PC-3 (cell line): ENCODE data around the gene HAPLN3. TPM values are rescaled to one million over a fixed set of nuclear protein-coding genes. Genes with fewer than 3 reads are reported as not detected.

Source experiments
- ATAC-seq: fragments of 200-7000 bp; cut with Tn5 transposase; 2 replicates; pipeline ENCODE4 v1.9.1; 2020; ENCODE audit warnings: mild to moderate bottlenecking, moderate library complexity
- BruUV-seq: library from RNA; stranded (reverse); fragments of 400-500 nt; replicated peaks from 2 replicates; lab custom pipeline; 2021; lab: Mats Ljungman, UMichigan
- CTCF ChIA-PET: fragments of 300-600 bp; sonication (Branson Sonifier 250); formaldehyde crosslinking; loops from one replicate; lab custom pipeline; 2022; ENCODE audit warnings: antibody characterized with exemption; lab: Charles Lee
- POLR2A ChIA-PET: fragments of 300-600 bp; sonication (Branson Sonifier 250); formaldehyde crosslinking; loops from one replicate; lab custom pipeline; 2022; ENCODE audit warnings: antibody characterized with exemption; ENCODE audit not compliant: unreplicated experiment; lab: Charles Lee
- DNase-seq: peaks from one replicate; pipeline ENCODE4 v3.0.0-alpha.2; 2015
- H2AFZ ChIP-seq: fragments of 300-600 bp; sonication (generic); 2 replicates; pipeline ENCODE4 v1.6.0; 2016; ENCODE audit warnings: antibody characterized with exemption, low read length
- H3F3A ChIP-seq: fragments of 300-600 bp; sonication (generic); one replicate; pipeline ENCODE4 v1.6.0; 2017; ENCODE audit warnings: antibody characterized with exemption, low read length, control low read depth, mild to moderate bottlenecking; ENCODE audit not compliant: unreplicated experiment
- H3K27ac ChIP-seq: fragments of 300-600 bp; sonication (generic); 2 replicates; pipeline ENCODE4 v1.5.1; 2016; ENCODE audit warnings: mild to moderate bottlenecking, low read length
- H3K27me3 ChIP-seq: fragments of 300-600 bp; sonication (generic); 2 replicates; pipeline ENCODE4 v1.6.1; 2016; ENCODE audit warnings: low read length, mixed read lengths
- H3K36me3 ChIP-seq: fragments of 300-600 bp; sonication (generic); 2 replicates; pipeline ENCODE4 v1.6.1; 2016; ENCODE audit warnings: low read depth, mixed run types, low read length, mixed read lengths
- H3K4me1 ChIP-seq: fragments of 300-600 bp; sonication (generic); 2 replicates; pipeline ENCODE4 v1.5.1; 2016; ENCODE audit warnings: low read length; ENCODE audit not compliant: insufficient read depth
- H3K4me2 ChIP-seq: fragments of 300-600 bp; sonication (generic); 2 replicates; pipeline ENCODE4 v1.6.0; 2016; ENCODE audit warnings: low read length
- H3K4me3 ChIP-seq: fragments of 300-600 bp; sonication (generic); 2 replicates; pipeline ENCODE4 v1.5.1; 2016; ENCODE audit warnings: mild to moderate bottlenecking, low read length, mixed read lengths
- H3K79me2 ChIP-seq: fragments of 300-600 bp; sonication (generic); 2 replicates; pipeline ENCODE4 v1.6.1; 2017; ENCODE audit warnings: low read length, mixed read lengths
- H3K9ac ChIP-seq: fragments of 300-600 bp; sonication (generic); 2 replicates; pipeline ENCODE4 v1.6.0; 2016; ENCODE audit warnings: mild to moderate bottlenecking, low read length
- H3K9me2 ChIP-seq: fragments of 300-600 bp; sonication (generic); replicated peaks from 2 replicates; pipeline ENCODE4 v1.6.1; 2016; ENCODE audit warnings: mixed run types, low read length, mixed read lengths
- H3K9me3 ChIP-seq: fragments of 300-600 bp; sonication (generic); 2 replicates; pipeline ENCODE4 v1.6.1; 2016; ENCODE audit warnings: low read length, mixed read lengths
- H4K20me1 ChIP-seq: fragments of 300-600 bp; sonication (generic); 2 replicates; pipeline ENCODE4 v1.6.1; 2016; ENCODE audit warnings: low read length, mixed read lengths
- EZH2 ChIP-seq: fragments of 300-600 bp; sonication (generic); IDR thresholded peaks from one replicate; pipeline ENCODE4 v1.6.1; 2017; ENCODE audit warnings: antibody characterized with exemption, mild to moderate bottlenecking, low read length; ENCODE audit not compliant: unreplicated experiment
- EZH2phosphoT487 ChIP-seq: fragments of 300-600 bp; sonication (generic); IDR thresholded peaks from 2 replicates; pipeline ENCODE4 v1.6.1; 2018; ENCODE audit warnings: mild to moderate bottlenecking, antibody characterized with exemption, low read length, borderline replicate concordance
- intact Hi-C: fragments of 100-400 bp; cut with micrococcal nuclease; formaldehyde crosslinking; loops from 2 replicates; pipeline ENCODE4 v1.9.0; 2023
- total RNA-seq: library from RNA; depleted of rRNA; stranded (reverse); fragments of >200 nt; gene quantifications from 2 replicates; pipeline ENCODE4 v1.2.3, GENCODE V29; 2014
- TF ChIP-seq, protein P1 (sequence below): fragments of 300-600 bp; sonication (generic); conservative IDR thresholded peaks from 2 replicates; pipeline ENCODE4 v1.5.1; 2017; ENCODE audit warnings: antibody characterized with exemption, low read depth, mild to moderate bottlenecking, low read length

Gene HAPLN3
- total RNA-seq, 1 experiment from 2014 or later = 1.1 TPM

DNA sequence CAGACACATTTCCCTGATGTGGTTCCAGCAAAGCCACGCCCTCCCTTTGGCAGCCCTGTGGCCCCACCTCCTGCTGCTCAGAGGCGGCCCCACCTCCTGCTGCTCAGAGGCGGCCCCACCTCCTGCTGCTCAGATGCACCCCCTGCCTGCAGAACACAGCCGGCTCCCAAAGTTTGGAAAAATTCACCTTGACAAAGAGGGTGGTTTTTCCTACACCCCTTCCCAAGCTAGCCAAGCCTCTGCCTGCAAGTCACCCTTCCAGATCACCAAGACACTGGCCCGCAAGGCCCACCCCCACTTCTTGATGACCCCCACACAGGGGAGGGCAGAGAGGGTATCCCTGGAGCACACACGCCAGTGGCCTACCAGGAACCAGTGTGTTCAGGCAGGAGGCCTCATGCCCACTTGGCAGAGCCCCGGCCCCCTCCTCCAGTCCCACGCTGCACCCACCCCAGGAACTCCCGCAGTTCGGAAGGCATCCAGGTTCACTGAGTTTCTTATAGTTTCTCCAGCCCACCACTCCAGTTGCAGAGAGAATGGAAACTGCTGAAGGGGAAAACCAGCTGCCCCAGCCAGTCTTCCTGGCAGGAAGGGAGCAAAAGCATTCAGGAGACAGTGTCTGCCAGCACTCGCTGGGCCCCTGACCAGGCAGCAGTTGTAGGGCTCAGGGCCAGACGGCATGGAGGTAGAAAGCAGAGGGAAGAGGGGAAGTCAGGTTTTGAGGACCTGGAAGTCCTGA, 2.3 kb upstream of the HAPLN3 start:
- Histone ChIP-seq H2AFZ (no peak overlapping the region), H3K4me3 (no peak overlapping the region), H3K36me3 (no peaks in the 10 kb centered on the region), H3K9me2 (no peaks in the 10 kb centered on the region), H3K9ac (no peak overlapping the region), H4K20me1 (no peaks in the 10 kb centered on the region), H3K4me1 (peaks cover 15% of the 10 kb centered on the region), H3K27ac (no peak overlapping the region), H3K9me3 (no peaks in the 10 kb centered on the region), H3K27me3 (no peaks in the 10 kb centered on the region), H3F3A (no peaks in the 10 kb centered on the region), H3K79me2 (no peaks in the 10 kb centered on the region), H3K4me2 (no peak overlapping the region)
- ATAC-seq (peak; percentile 91), DNase-seq (peak; percentile 77)
- TF ChIP-seq, protein P1, sequence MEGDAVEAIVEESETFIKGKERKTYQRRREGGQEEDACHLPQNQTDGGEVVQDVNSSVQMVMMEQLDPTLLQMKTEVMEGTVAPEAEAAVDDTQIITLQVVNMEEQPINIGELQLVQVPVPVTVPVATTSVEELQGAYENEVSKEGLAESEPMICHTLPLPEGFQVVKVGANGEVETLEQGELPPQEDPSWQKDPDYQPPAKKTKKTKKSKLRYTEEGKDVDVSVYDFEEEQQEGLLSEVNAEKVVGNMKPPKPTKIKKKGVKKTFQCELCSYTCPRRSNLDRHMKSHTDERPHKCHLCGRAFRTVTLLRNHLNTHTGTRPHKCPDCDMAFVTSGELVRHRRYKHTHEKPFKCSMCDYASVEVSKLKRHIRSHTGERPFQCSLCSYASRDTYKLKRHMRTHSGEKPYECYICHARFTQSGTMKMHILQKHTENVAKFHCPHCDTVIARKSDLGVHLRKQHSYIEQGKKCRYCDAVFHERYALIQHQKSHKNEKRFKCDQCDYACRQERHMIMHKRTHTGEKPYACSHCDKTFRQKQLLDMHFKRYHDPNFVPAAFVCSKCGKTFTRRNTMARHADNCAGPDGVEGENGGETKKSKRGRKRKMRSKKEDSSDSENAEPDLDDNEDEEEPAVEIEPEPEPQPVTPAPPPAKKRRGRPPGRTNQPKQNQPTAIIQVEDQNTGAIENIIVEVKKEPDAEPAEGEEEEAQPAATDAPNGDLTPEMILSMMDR = peak; percentile 61
- TF ChIP-seq EZH2phosphoT487 = no peak
- intact Hi-C loops = no loop called here
- CTCF ChIA-PET = no interaction called here
- POLR2A ChIA-PET = no interaction called here
- no TSS peak for BruUV-seq

DNA sequence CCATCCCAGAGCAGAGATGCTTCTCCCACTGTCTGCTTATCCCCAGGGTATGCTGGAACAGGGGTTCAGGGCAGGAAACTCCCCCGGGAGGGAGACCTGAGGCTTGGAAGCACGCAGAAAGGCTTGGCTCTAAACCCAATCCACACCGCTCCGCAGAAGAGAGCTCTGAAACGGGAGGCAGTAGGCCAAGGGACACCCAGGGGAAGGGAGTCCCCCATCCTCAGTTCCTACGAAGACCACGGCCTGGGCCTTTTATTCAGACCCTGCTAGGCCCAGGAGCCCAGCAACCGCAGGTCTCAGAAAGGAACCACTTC, 1.8 kb upstream of the HAPLN3 start:
- DNase-seq (no peak), ATAC-seq (no peak)
- Histone ChIP-seq H3K9me2 (no peaks in the 10 kb centered on the region), H4K20me1 (no peaks in the 10 kb centered on the region), H3K27me3 (no peaks in the 10 kb centered on the region), H2AFZ (no peak overlapping the region), H3K79me2 (no peaks in the 10 kb centered on the region), H3K27ac (no peak overlapping the region), H3K36me3 (no peaks in the 10 kb centered on the region), H3K4me1 (peaks cover 15% of the 10 kb centered on the region), H3K9me3 (no peaks in the 10 kb centered on the region), H3K4me2 (no peak overlapping the region), H3F3A (no peaks in the 10 kb centered on the region), H3K9ac (no peak overlapping the region), H3K4me3 (no peak overlapping the region)
- ChIA-PET POLR2A (no interaction called here), CTCF (no interaction called here)
- no TSS peak for BruUV-seq
- intact Hi-C loops = no loop called here
- TF ChIP-seq EZH2 (no peak), EZH2phosphoT487 (no peak)
- TF ChIP-seq, protein P1 = no peak

DNA sequence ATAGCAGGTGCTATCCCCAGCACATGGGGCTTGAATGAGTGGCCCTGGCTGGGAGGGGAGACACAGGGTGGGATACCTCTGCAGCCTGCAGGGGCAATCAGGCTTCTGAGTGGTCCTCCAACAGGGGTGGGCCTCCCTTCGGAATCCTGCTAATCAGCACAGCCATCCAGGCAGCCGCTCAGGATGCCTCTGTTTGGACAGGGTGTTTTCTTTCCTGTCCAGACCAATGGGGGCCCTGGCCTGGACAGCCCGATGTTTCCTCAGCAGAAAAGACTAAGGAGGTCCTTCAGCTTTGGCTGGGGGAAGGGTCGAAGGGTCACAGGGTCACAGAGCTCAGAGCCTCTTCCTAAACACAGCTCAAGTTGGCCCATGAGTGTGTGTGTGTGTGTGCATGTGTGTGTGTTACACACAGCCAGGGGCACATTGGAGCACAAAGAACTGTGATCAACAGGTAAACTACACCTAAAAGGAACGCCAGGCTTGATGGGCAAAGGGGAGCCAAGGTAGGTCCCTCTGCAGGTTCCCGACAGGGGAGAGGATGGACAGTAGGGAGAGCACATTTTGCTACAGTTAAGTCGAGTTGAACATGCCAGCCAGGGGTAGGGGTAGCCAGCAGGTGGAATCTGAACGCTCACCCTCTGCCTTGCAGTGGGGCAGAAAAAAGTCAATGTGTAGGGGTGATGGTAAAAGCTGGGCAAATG, 1.1 kb upstream of the HAPLN3 start:
- Histone ChIP-seq H3K4me1 (peaks cover 15% of the 10 kb centered on the region), H3K9me3 (no peaks in the 10 kb centered on the region), H3K9ac (no peak overlapping the region), H3K4me2 (no peak overlapping the region), H4K20me1 (no peaks in the 10 kb centered on the region), H3K27ac (no peak overlapping the region), H3K9me2 (no peaks in the 10 kb centered on the region), H2AFZ (no peak overlapping the region), H3K36me3 (no peaks in the 10 kb centered on the region), H3K79me2 (no peaks in the 10 kb centered on the region), H3K27me3 (no peaks in the 10 kb centered on the region), H3F3A (no peaks in the 10 kb centered on the region), H3K4me3 (no peak overlapping the region)
- BruUV-seq = no TSS peak
- TF ChIP-seq EZH2phosphoT487 (no peak), EZH2 (no peak)
- TF ChIP-seq, protein P1 = no peak
- ChIA-PET CTCF (no interaction called here), POLR2A (no interaction called here)
- DNase-seq (no peak), ATAC-seq (no peak)
- intact Hi-C loops = no loop called here
